SU-DHL-6 (cell line): ENCODE results near the gene KCNT2.

Experiments used
- EZH2phosphoT487 ChIP-seq: fragments of 200-600 bp; sonication (generic), shearing (Covaris generic); conservative IDR thresholded peaks from 2 replicates; pipeline ENCODE4 v1.6.1; 2018; ENCODE audit warnings: mild to moderate bottlenecking, antibody characterized with exemption, low read length, moderate library complexity, mixed read lengths
- TF ChIP-seq, protein P1 (sequence below): fragments of 200-600 bp; sonication (generic); IDR thresholded peaks from one replicate; pipeline ENCODE4 v1.5.1; 2017; ENCODE audit warnings: antibody characterized with exemption, mild to moderate bottlenecking, low read length, moderate library complexity; ENCODE audit not compliant: insufficient read depth, poor library complexity, severe bottlenecking

- TF ChIP-seq, protein P1, sequence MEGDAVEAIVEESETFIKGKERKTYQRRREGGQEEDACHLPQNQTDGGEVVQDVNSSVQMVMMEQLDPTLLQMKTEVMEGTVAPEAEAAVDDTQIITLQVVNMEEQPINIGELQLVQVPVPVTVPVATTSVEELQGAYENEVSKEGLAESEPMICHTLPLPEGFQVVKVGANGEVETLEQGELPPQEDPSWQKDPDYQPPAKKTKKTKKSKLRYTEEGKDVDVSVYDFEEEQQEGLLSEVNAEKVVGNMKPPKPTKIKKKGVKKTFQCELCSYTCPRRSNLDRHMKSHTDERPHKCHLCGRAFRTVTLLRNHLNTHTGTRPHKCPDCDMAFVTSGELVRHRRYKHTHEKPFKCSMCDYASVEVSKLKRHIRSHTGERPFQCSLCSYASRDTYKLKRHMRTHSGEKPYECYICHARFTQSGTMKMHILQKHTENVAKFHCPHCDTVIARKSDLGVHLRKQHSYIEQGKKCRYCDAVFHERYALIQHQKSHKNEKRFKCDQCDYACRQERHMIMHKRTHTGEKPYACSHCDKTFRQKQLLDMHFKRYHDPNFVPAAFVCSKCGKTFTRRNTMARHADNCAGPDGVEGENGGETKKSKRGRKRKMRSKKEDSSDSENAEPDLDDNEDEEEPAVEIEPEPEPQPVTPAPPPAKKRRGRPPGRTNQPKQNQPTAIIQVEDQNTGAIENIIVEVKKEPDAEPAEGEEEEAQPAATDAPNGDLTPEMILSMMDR = no peak
- TF ChIP-seq EZH2phosphoT487 = no peak
Measured at GRCh38 chr1:196513821-196514220, 94.4 kb downstream of the KCNT2 start.
